ENCODE data around the gene EVX2.

Gene EVX2

GRCh38 chr2:176115883-176116813, 32.4 kb upstream of the EVX2 start, which contains the start of gene HOXD10:
HOXD10 (plus strand) TSS chr2:176116778; CDS start chr2:176116834, 56 bp downstream.
- peaks cover 15% of the 10 kb centered on the region for H3K36me3 ChIP-seq (ENCODE audit: insufficient read depth, insufficient read length, low read length)
- H3K4me3 ChIP-seq (ENCODE audit: insufficient read length, low read depth): peak within 1 kb of the TSS; percentile 15
- no peak for DNase-seq (ENCODE audit: low read depth, low spot score)
- H3K27me3 ChIP-seq (ENCODE audit: insufficient read depth, insufficient read length): peaks cover 99% of the 10 kb centered on the region
- peaks cover 2% of the 10 kb centered on the region for H3K4me1 ChIP-seq (ENCODE audit: insufficient read depth, insufficient read length)
- TF ChIP-seq ZNF274 (IDR thresholded peaks at IDR 0.05; ENCODE audit: low read depth, low read length): no peak
- TF ChIP-seq SUZ12 (IDR thresholded peaks at IDR 0.05; ENCODE audit: extremely low read depth, insufficient read depth, insufficient read length): no peak
- no peak for TF ChIP-seq YY1 (IDR thresholded peaks at IDR 0.05; ENCODE audit: insufficient read depth, insufficient read length)
- H3K9me3 ChIP-seq (ENCODE audit: insufficient read depth, low read length): peaks cover 10% of the 10 kb centered on the region; the same call in 1 of the 2 replicates
- H3K9ac ChIP-seq (ENCODE audit: insufficient read length, low read depth): no peak within 1 kb of the TSS

GRCh38 chr2:176114930-176115625, 31.3 kb upstream of the EVX2 start:
- Histone ChIP-seq H3K9me3 (ENCODE audit: insufficient read depth, low read length) (peaks cover 10% of the 10 kb centered on the region; the same call in 1 of the 2 replicates), H3K27me3 (ENCODE audit: insufficient read depth, insufficient read length) (peaks cover 99% of the 10 kb centered on the region), H3K4me1 (ENCODE audit: insufficient read depth, insufficient read length) (peaks cover 2% of the 10 kb centered on the region), H3K4me3 (ENCODE audit: insufficient read length, low read depth) (no peak overlapping the region), H3K36me3 (ENCODE audit: insufficient read depth, insufficient read length, low read length) (peaks cover 15% of the 10 kb centered on the region), H3K9ac (ENCODE audit: insufficient read length, low read depth) (no peak overlapping the region)
- TF ChIP-seq YY1 (IDR thresholded peaks at IDR 0.05; ENCODE audit: insufficient read depth, insufficient read length) (no peak), SUZ12 (IDR thresholded peaks at IDR 0.05; ENCODE audit: extremely low read depth, insufficient read depth, insufficient read length) (no peak), ZNF274 (IDR thresholded peaks at IDR 0.05; ENCODE audit: low read depth, low read length) (no peak)
- no peak for DNase-seq (ENCODE audit: low read depth, low spot score)

- peaks cover 99% of the 10 kb centered on the region for H3K27me3 ChIP-seq (ENCODE audit: insufficient read depth, insufficient read length)
- no peak overlapping the region for H3K4me3 ChIP-seq (ENCODE audit: insufficient read length, low read depth)
- no peak overlapping the region for H3K9ac ChIP-seq (ENCODE audit: insufficient read length, low read depth)
- H3K9me3 ChIP-seq (ENCODE audit: insufficient read depth, low read length): peaks cover 10% of the 10 kb centered on the region; the same call in 1 of the 2 replicates
- H3K36me3 ChIP-seq (ENCODE audit: insufficient read depth, insufficient read length, low read length): peaks cover 15% of the 10 kb centered on the region
- H3K4me1 ChIP-seq (ENCODE audit: insufficient read depth, insufficient read length): peaks cover 2% of the 10 kb centered on the region
- DNase-seq (ENCODE audit: low read depth, low spot score): no peak
- TF ChIP-seq SUZ12 (IDR thresholded peaks at IDR 0.05; ENCODE audit: extremely low read depth, insufficient read depth, insufficient read length): no peak
- TF ChIP-seq YY1 (IDR thresholded peaks at IDR 0.05; ENCODE audit: insufficient read depth, insufficient read length): no peak
- no peak for TF ChIP-seq ZNF274 (IDR thresholded peaks at IDR 0.05; ENCODE audit: low read depth, low read length)
These were observed 30.6 kb upstream of the EVX2 start for GRCh38 chr2:176114120-176114929.

GRCh38 chr2:176112375-176113302, 28.9 kb upstream of the EVX2 start:
- DNase-seq (ENCODE audit: low read depth, low spot score): no peak
- TF ChIP-seq ZNF274 (IDR thresholded peaks at IDR 0.05; ENCODE audit: low read depth, low read length) (no peak), SUZ12 (IDR thresholded peaks at IDR 0.05; ENCODE audit: extremely low read depth, insufficient read depth, insufficient read length) (no peak), YY1 (IDR thresholded peaks at IDR 0.05; ENCODE audit: insufficient read depth, insufficient read length) (no peak)
- Histone ChIP-seq H3K4me1 (ENCODE audit: insufficient read depth, insufficient read length) (peaks cover 3% of the 10 kb centered on the region), H3K27me3 (ENCODE audit: insufficient read depth, insufficient read length) (peaks cover 99% of the 10 kb centered on the region), H3K4me3 (ENCODE audit: insufficient read length, low read depth) (no peak overlapping the region), H3K9ac (ENCODE audit: insufficient read length, low read depth) (no peak overlapping the region), H3K36me3 (ENCODE audit: insufficient read depth, insufficient read length, low read length) (peaks cover 13% of the 10 kb centered on the region), H3K9me3 (ENCODE audit: insufficient read depth, low read length) (peaks cover 10% of the 10 kb centered on the region; the same call in 1 of the 2 replicates)

- TF ChIP-seq SUZ12 (IDR thresholded peaks at IDR 0.05; ENCODE audit: extremely low read depth, insufficient read depth, insufficient read length): no peak
- no peak overlapping the region for H3K9ac ChIP-seq (ENCODE audit: insufficient read length, low read depth)
- H3K36me3 ChIP-seq (ENCODE audit: insufficient read depth, insufficient read length, low read length): peaks cover 7% of the 10 kb centered on the region
- no peak overlapping the region for H3K4me3 ChIP-seq (ENCODE audit: insufficient read length, low read depth)
- H3K27me3 ChIP-seq (ENCODE audit: insufficient read depth, insufficient read length): peaks cover 98% of the 10 kb centered on the region
- H3K4me1 ChIP-seq (ENCODE audit: insufficient read depth, insufficient read length): peaks cover 3% of the 10 kb centered on the region
- 0 out of 2 replicates have a peak, but pooled peaks cover 4% of the 10 kb centered on the region for H3K9me3 ChIP-seq (ENCODE audit: insufficient read depth, low read length)
- no peak for DNase-seq (ENCODE audit: low read depth, low spot score)
These were observed 28.1 kb upstream of the EVX2 start for GRCh38 chr2:176111846-176112374.

- Histone ChIP-seq H3K9ac (ENCODE audit: insufficient read length, low read depth) (no peak overlapping the region), H3K27me3 (ENCODE audit: insufficient read depth, insufficient read length) (peaks cover 98% of the 10 kb centered on the region), H3K4me3 (ENCODE audit: insufficient read length, low read depth) (no peak overlapping the region), H3K36me3 (ENCODE audit: insufficient read depth, insufficient read length, low read length) (peaks cover 6% of the 10 kb centered on the region), H3K4me1 (ENCODE audit: insufficient read depth, insufficient read length) (peaks cover 5% of the 10 kb centered on the region), H3K9me3 (ENCODE audit: insufficient read depth, low read length) (no peaks in the 10 kb centered on the region)
- no peak for TF ChIP-seq ZNF274 (IDR thresholded peaks at IDR 0.05; ENCODE audit: low read depth, low read length)
- no peak for TF ChIP-seq SUZ12 (IDR thresholded peaks at IDR 0.05; ENCODE audit: extremely low read depth, insufficient read depth, insufficient read length)
- no peak for TF ChIP-seq YY1 (IDR thresholded peaks at IDR 0.05; ENCODE audit: insufficient read depth, insufficient read length)
- DNase-seq (ENCODE audit: low read depth, low spot score): no peak
These were observed 27.5 kb upstream of the EVX2 start for GRCh38 chr2:176111309-176111663.

All from NT2/D1 (cell line).